Bronchial epithelial cell (primary cell): ENCODE measurements around the gene PTGES3L. TPM values are rescaled to one million over a fixed set of nuclear protein-coding genes. Genes with fewer than 3 reads are reported as not detected.
"Not testable (repeated sequence)": the region's sequence is repeated elsewhere in the genome, so short reads cannot be mapped to it uniquely, and the experiment has no call there.

Experiments used
- DNase-seq: peaks from one replicate; pipeline ENCODE4 v3.0.0-alpha.2; 2010; ENCODE audit warnings: low read depth
- FAIRE-seq: peaks from 2 replicates; lab custom pipeline; 2011; peaks lifted over from hg19 to GRCh38; lab: Jason Lieb, UNC
- H3K27me3 ChIP-seq: 2 replicates; pipeline ENCODE4 v1.5.1; 2011; ENCODE audit warnings: low read length; ENCODE audit not compliant: control insufficient read depth, insufficient read depth
- H3K36me3 ChIP-seq: 2 replicates; pipeline ENCODE4 v1.5.1; 2011; ENCODE audit warnings: low read length; ENCODE audit not compliant: control insufficient read depth, insufficient read depth
- H3K4me3 ChIP-seq: 2 replicates; pipeline ENCODE4 v1.5.1; 2011; ENCODE audit warnings: mild to moderate bottlenecking, low read depth, low read length, control low read depth
- CTCF ChIP-seq: IDR thresholded peaks from 2 replicates; pipeline ENCODE4 v1.5.1; 2011; ENCODE audit warnings: mild to moderate bottlenecking, moderate library complexity, low read length, control low read depth, inconsistent platforms; ENCODE audit not compliant: insufficient read depth, severe bottlenecking
- total RNA-seq: library from RNA; depleted of rRNA; stranded (reverse); fragments of >200 nt; gene quantifications from 2 replicates; pipeline ENCODE4 v1.2.1, GENCODE V29; 2014

The PTGES3L gene
- total RNA-seq, 1 donor from 2014 or later, result under 0.01 TPM

GRCh38 chr17:43006639-43007551 is 27.0 kb upstream of the PTGES3L start, which contains the start of gene IFI35:
TSS of gene IFI35 (plus strand) at chr17:43006784. CDS start at chr17:43006948, 164 bp downstream.
- TF ChIP-seq CTCF, result peak; percentile 41
- DNase-seq, result peak; percentile 66
- FAIRE-seq, result no peak
- Histone ChIP-seq H3K27me3 (no peaks in the 10 kb centered on the region), H3K4me3 (peak within 1 kb of the TSS; percentile 45), H3K36me3 (peaks cover 6% of the 10 kb centered on the region)

- Histone ChIP-seq H3K36me3 (peaks cover 22% of the 10 kb centered on the region), H3K27me3 (no peaks in the 10 kb centered on the region), H3K4me3 (no peak overlapping the region)
- DNase-seq (peak; percentile 55), FAIRE-seq (no peak)
- peak; percentile 3 for TF ChIP-seq CTCF
Measured at GRCh38 chr17:43003542-43004172, 23.8 kb upstream of the PTGES3L start.

GRCh38 chr17:43000894-43001293 is 21.0 kb upstream of the PTGES3L start:
- H3K4me3 ChIP-seq, DNase-seq, H3K27me3 ChIP-seq, FAIRE-seq: not testable (repeated sequence)
- peaks cover 22% of the 10 kb centered on the region for H3K36me3 ChIP-seq

DNA sequence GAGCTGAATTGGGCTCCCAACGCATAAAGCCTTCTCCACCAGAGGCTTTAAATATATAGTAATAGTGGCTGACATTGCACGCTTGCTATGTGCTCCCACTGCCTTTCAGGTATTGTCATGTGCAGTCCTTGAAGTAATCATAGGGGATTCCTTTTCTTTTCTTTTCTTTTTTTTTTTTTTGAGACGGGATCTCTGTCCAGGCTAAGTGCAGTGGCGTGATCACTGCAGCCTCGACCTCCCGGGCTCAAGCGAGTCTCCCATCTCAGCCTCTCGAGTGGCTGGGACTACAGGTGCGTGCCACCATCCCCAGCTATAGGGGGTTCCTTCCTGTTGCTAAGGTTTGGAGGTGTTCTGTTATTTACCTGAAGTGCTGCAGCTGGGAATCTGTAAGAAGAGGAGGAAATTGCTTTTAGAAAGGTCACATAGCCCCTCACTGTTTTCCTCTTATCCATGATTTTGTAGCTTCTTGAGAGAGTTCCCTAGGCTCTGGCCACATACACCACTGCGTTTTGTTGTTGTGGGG is 19.2 kb upstream of the PTGES3L start:
- peak overlapping the region; percentile 93 for H3K4me3 ChIP-seq
- DNase-seq (no peak), FAIRE-seq (no peak)
- TF ChIP-seq CTCF, result no peak
- H3K27me3 ChIP-seq, result no peaks in the 10 kb centered on the region
- peaks cover 22% of the 10 kb centered on the region for H3K36me3 ChIP-seq

DNA sequence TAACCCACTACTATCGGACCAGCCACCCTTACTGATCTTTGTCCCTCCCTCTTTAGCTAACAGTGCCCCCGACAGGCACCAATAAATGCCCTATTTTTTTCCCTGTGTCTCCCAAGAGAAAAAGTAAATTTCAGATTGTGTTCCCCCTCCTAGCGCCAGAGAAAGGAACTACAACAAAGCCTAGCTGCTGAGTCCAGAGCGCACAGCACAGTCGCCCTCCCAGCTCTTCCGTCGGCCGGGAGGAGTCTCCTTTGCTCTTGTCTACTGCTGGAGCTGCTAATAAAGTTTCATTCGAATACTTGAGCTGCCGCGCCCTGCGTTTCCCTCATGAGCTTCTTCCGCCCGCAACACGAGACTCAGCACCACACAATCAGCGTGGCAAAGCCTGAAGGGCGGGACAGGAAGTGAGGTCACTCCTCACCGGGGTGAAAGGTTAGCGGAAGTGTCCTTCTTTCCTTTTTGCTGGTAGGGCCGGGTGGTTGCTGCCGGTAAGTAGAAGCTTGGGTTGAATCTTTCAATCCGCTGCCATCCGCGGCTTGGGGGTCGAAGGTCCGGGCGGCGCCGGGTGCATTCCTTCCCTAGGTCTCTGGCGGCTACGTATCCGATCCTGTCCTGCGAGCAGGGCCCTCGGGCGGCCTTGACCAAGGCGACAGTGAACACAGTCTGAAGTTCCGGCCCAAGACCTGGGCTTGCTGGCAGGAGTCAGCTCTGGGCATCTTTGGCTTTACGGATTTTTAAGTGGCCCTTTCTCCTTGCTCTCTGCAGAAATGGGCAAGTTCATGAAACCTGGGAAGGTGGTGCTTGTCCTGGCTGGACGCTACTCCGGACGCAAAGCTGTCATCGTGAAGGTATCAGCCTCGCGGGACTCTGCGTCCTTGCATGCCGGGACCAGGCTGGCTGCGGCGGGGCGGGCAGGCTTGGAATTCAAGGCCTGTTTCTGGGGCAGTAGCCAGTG is 18.4 kb upstream of the PTGES3L start, which contains the start of gene RPL27:
Gene RPL27, plus strand, starts transcription at position 436 of the 955 bp plus-strand sequence. Its CDS starts 332 bp downstream, at position 768.
- peak within 1 kb of the TSS; percentile 93 for H3K4me3 ChIP-seq
- TF ChIP-seq CTCF, result peak; percentile 66
- H3K36me3 ChIP-seq, result peaks cover 24% of the 10 kb centered on the region
- no peaks in the 10 kb centered on the region for H3K27me3 ChIP-seq
- peak; percentile 99 for DNase-seq
- FAIRE-seq, result peak; percentile 96
